K562 (cell line): ENCODE results near the gene TFPI. TPM values are rescaled to one million over a fixed set of nuclear protein-coding genes. Genes with fewer than 3 reads are reported as not detected.

Experiments used
- ATAC-seq: fragments of 200-7000 bp; cut with Tn5 transposase; 3 replicates; pipeline ENCODE4 v1.9.1; 2020; ENCODE audit warnings: moderate library complexity
- BruUV-seq: library from RNA; stranded (reverse); fragments of 400-500 nt; replicated peaks from 2 replicates; lab custom pipeline; 2021; lab: Mats Ljungman, UMichigan
- CTCF ChIA-PET: fragments of 300-600 bp; formaldehyde crosslinking; extraction: SDS; loops from one replicate; lab custom pipeline; 2021; ENCODE audit warnings: low intra/inter-chr PET ratio; lab: Yijun Ruan, JAX
- POLR2A ChIA-PET: fragments of 300-600, 350-650 bp; sonication (Branson Sonifier 250); formaldehyde crosslinking; extraction: SDS; loops from one replicate; lab custom pipeline; 2021; ENCODE audit warnings: antibody characterized with exemption, inconsistent platforms; lab: Yijun Ruan, JAX
- DNase-seq, 4 experiments: peaks; one replicate each; pipeline versions ENCODE4 v3.0.0 to v3.0.0-alpha.2; 2011 to 2018; ENCODE audit warnings: low spot score in 3 of 4, mixed read lengths in 3 of 4; ENCODE audit errors: extremely low read depth in 1 of 4
- FAIRE-seq: peaks from 2 replicates; lab custom pipeline; 2011; peaks lifted over from hg19 to GRCh38; lab: Jason Lieb, UNC
- H2AFZ ChIP-seq: 2 replicates; pipeline ENCODE4 v1.6.0; 2011; ENCODE audit warnings: low read depth, low read length, control low read depth, inconsistent platforms
- H3K27ac ChIP-seq: fragments of 200-600 bp; 3 replicates; pipeline ENCODE4 v1.8.0; 2011; ENCODE audit warnings: low read depth, mild to moderate bottlenecking, control low read depth, inconsistent platforms, low read length, moderate library complexity, mixed read lengths; ENCODE audit errors: extremely low read depth
- H3K27me3 ChIP-seq, 2 experiments: fragments of 300-600 bp in 1 of 2; 2 replicates in 1 of 2; 3 replicates in 1 of 2; pipeline versions ENCODE4 v1.6.0 to v1.8.0; 2011; ENCODE audit warnings: inconsistent platforms in 2 of 2, low read length in 2 of 2, mild to moderate bottlenecking in 1 of 2, mixed read lengths in 1 of 2, moderate library complexity in 1 of 2; ENCODE audit not compliant: control insufficient read depth in 2 of 2, insufficient read depth in 2 of 2
- H3K36me3 ChIP-seq: fragments of 300-600 bp; 3 replicates; pipeline ENCODE4 v1.8.0; 2011; ENCODE audit warnings: mild to moderate bottlenecking, low read length, inconsistent platforms; ENCODE audit not compliant: control insufficient read depth, insufficient read depth
- H3K4me1 ChIP-seq, 2 experiments: fragments of 200-600 bp in 1 of 2; replicated peaks in 1 of 2; 2 replicates in 1 of 2; 3 replicates in 1 of 2; pipeline versions ENCODE4 v1.5.1 to v1.8.0; 2011; ENCODE audit warnings: inconsistent platforms in 2 of 2, low read length in 2 of 2, mild to moderate bottlenecking in 1 of 2, mixed read lengths in 1 of 2, moderate library complexity in 1 of 2; ENCODE audit not compliant: control insufficient read depth in 2 of 2, insufficient read depth in 2 of 2
- H3K4me2 ChIP-seq: 2 replicates; pipeline ENCODE4 v1.6.1; 2011; ENCODE audit warnings: low read length, control low read depth, inconsistent platforms, mixed read lengths; ENCODE audit not compliant: insufficient read depth
- H3K4me3 ChIP-seq: fragments of 200-600 bp; sonication (generic), shearing (Covaris generic); 2 replicates; pipeline ENCODE4 v1.5.1; 2016; ENCODE audit warnings: control low read depth, inconsistent platforms
- H3K79me2 ChIP-seq: fragments of 200-600 bp; 3 replicates; pipeline ENCODE4 v1.8.0; 2011; ENCODE audit warnings: low read length, inconsistent platforms; ENCODE audit not compliant: control insufficient read depth, insufficient read depth
- H3K9ac ChIP-seq, 2 experiments: 2 replicates each; pipeline versions ENCODE4 v1.6.0 to v1.6.1; 2011; ENCODE audit warnings: low read depth in 2 of 2, low read length in 2 of 2, control low read depth in 1 of 2, inconsistent platforms in 1 of 2, mild to moderate bottlenecking in 1 of 2, mixed read lengths in 1 of 2; ENCODE audit not compliant: insufficient read depth in 1 of 2
- H3K9me1 ChIP-seq: one replicate; pipeline ENCODE4 v1.6.0; 2011; ENCODE audit warnings: inconsistent platforms, mild to moderate bottlenecking, low read length, moderate library complexity; ENCODE audit not compliant: control insufficient read depth, insufficient read depth
- H3K9me3 ChIP-seq: replicated peaks from 2 replicates; pipeline ENCODE4 v1.5.1; 2011; ENCODE audit warnings: low read depth, low read length, inconsistent platforms; ENCODE audit not compliant: control insufficient read depth, insufficient read depth
- H4K20me1 ChIP-seq: replicated peaks from 2 replicates; pipeline ENCODE4 v1.6.1; 2011; ENCODE audit warnings: low read length, inconsistent platforms, mixed read lengths; ENCODE audit not compliant: control insufficient read depth, insufficient read depth
- BACH1 ChIP-seq: fragments of 200-800 bp; sonication (Bioruptor generic); IDR thresholded peaks from 2 replicates; pipeline ENCODE4 v1.6.1; 2016; ENCODE audit warnings: missing genetic modification characterization, missing compliant biosample characterization
- BMI1 ChIP-seq: fragments of 150-350 bp; IDR thresholded peaks from 2 replicates; pipeline ENCODE4 v1.6.1; 2014; ENCODE audit warnings: low read length
- MAZ ChIP-seq, 2 experiments: fragments of 450-650 bp in 1 of 2; sonication (generic) in 1 of 2; formaldehyde crosslinking; IDR thresholded peaks in 1 of 2; conservative IDR thresholded peaks in 1 of 2; 2 replicates each; pipeline versions ENCODE4 v1.4.0 to v1.5.0; 2020; ENCODE audit warnings: mild to moderate bottlenecking in 1 of 2, missing genetic modification reagents in 1 of 2
- POLR3A ChIP-seq: IDR thresholded peaks from 2 replicates; pipeline ENCODE4 v1.6.1; 2011; ENCODE audit warnings: borderline replicate concordance, mild to moderate bottlenecking, moderate library complexity; ENCODE audit not compliant: insufficient read length, insufficient read depth; ENCODE audit errors: extremely low read depth
- RBM14 ChIP-seq: fragments of 200-400 bp; formaldehyde crosslinking; IDR thresholded peaks from 2 replicates; pipeline ENCODE4 v1.6.1; 2018; ENCODE audit warnings: low read depth, mild to moderate bottlenecking, low read length, moderate library complexity, borderline replicate concordance; ENCODE audit not compliant: insufficient read depth
- ZNF212 ChIP-seq: fragments of 450-650 bp; formaldehyde crosslinking; IDR thresholded peaks from 2 replicates; pipeline ENCODE4 v1.4.0; 2020; ENCODE audit warnings: mild to moderate bottlenecking
- ZNF253 ChIP-seq: fragments of 250-450 bp; sonication (Bioruptor Pico); conservative IDR thresholded peaks from 2 replicates; pipeline ENCODE4 v1.6.1; 2021; ENCODE audit warnings: mild to moderate bottlenecking
- ZNF699 ChIP-seq: fragments of 250-450 bp; sonication (Bioruptor Pico); IDR thresholded peaks from 2 replicates; pipeline ENCODE4 v1.8.0; 2021; ENCODE audit warnings: mild to moderate bottlenecking, moderate library complexity; ENCODE audit not compliant: insufficient replicate concordance
- WGBS: fragments of 100-300 bp; shearing (Covaris generic); methylation state at CpG from one replicate; pipeline ENCODE4 v1.1.6; 2016; ENCODE audit warnings: low coverage, mixed read lengths; ENCODE audit not compliant: insufficient coverage; ENCODE audit errors: missing lambda C conversion rate; 5-methylcytosine and 5-hydroxymethylcytosine counted together
- in situ Hi-C: fragments of 300-500 bp; cut with MboI; formaldehyde crosslinking; loops from 4 replicates; pipeline ENCODE4 v1.15.0; 2018; ENCODE audit warnings: inconsistent platforms, mixed read lengths
- intact Hi-C: fragments of 100-400 bp; cut with micrococcal nuclease; formaldehyde crosslinking; loops from 2 replicates; pipeline ENCODE4 v1.14.2; 2022
- polyA plus RNA-seq, 8 experiments: library from polyadenylated mRNA; depleted of rRNA in 4 of 8; stranded (reverse) in 5 of 8; unstranded in 3 of 8; fragments of >200 nt; fragmentation: Nextera tagmentation in 2 of 8; fragmentation: Illumina TruSeq in 1 of 8; extraction: Ambion mirVana in 2 of 8; extraction: Trizol in 1 of 8; gene quantifications; 2 replicates each; pipeline versions ENCODE4 v1.2.1 to v1.2.3, GENCODE V29; 2011 to 2014; ENCODE audit warnings: inconsistent platforms in 1 of 8, missing spikeins in 1 of 8
- total RNA-seq, 7 experiments: library from RNA; depleted of rRNA in 6 of 7; stranded (reverse); fragments of >200 nt in 6 of 7; fragmentation: Illumina TruSeq in 2 of 7; extraction: Trizol in 2 of 7; gene quantifications; 2 replicates each; pipeline versions ENCODE4 v1.2.1 to v1.2.3, GENCODE V29; 2011 to 2021; ENCODE audit warnings: low replicate concordance in 1 of 7
- TF ChIP-seq, protein P1 (sequence below): fragments of 450-650 bp; IDR thresholded peaks from 2 replicates; pipeline ENCODE4 v1.6.1; 2016; ENCODE audit warnings: mild to moderate bottlenecking, moderate library complexity
- TF ChIP-seq, protein P2 (sequence below): sonication (generic); formaldehyde crosslinking; IDR thresholded peaks from 2 replicates; pipeline ENCODE4 v1.8.0; 2022; ENCODE audit warnings: mild to moderate bottlenecking, low read depth, missing genetic modification reagents

TFPI gene
- total and polyA plus RNA-seq, 9 of the 15 experiments (the other 6 are each of a cell fraction or from before 2014, with no cell fraction given) = 53.5 to 219 (median 100) TPM

DNA sequence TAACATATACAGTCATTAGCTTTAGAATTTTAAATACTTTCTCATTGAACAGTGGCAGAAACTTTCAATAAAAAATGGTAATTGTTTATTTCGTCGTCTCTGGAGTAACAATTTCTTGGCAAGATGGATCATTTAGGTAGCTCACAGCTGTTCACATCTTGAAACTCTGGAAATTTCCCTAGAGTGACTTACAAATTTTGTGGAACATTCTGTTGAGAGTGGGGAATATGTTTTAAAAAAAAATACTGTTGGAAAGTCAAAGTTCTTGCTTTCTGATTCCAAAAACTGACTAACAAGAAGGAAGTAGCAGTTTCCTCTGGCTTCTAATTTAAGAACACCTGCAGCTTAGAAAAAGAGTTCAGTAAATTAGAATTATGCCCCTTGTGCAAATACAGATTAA lies 95.0 kb downstream of the TFPI start:
- Histone ChIP-seq H3K4me3 (no peak overlapping the region), H4K20me1 (no peaks in the 10 kb centered on the region), H2AFZ (no peak overlapping the region), H3K36me3 (no peaks in the 10 kb centered on the region), H3K27me3 (0 out of 5 replicates have a peak, but pooled peaks cover 0 to 5% of the 10 kb centered on the region in 2 experiments), H3K79me2 (no peaks in the 10 kb centered on the region), H3K4me2 (no peak overlapping the region), H3K9ac (no peak overlapping the region), H3K9me3 (no peaks in the 10 kb centered on the region), H3K27ac (no peak overlapping the region), H3K9me1 (no peaks in the 10 kb centered on the region), H3K4me1 (no peaks in the 10 kb centered on the region)
- ChIA-PET POLR2A (interaction anchor here (1.6 kb wide), 1 partner anchor 11 kb away, joined by 4 read pairs; no protein-coding TSS in a partner anchor), CTCF (no interaction called here)
- BruUV-seq = no TSS peak
- FAIRE-seq (no peak), ATAC-seq (no peak), DNase-seq (no peak)
- 29% methylated on average over 2 of the region's 2 CpGs for WGBS
- in situ Hi-C loops (no loop called here), intact Hi-C loops (loop anchor here (10.0 kb wide), 2 partner anchors 464 to 954 kb away; no protein-coding TSS in a partner anchor)
- TF ChIP-seq RBM14 = no peak
- TF ChIP-seq, protein P1, sequence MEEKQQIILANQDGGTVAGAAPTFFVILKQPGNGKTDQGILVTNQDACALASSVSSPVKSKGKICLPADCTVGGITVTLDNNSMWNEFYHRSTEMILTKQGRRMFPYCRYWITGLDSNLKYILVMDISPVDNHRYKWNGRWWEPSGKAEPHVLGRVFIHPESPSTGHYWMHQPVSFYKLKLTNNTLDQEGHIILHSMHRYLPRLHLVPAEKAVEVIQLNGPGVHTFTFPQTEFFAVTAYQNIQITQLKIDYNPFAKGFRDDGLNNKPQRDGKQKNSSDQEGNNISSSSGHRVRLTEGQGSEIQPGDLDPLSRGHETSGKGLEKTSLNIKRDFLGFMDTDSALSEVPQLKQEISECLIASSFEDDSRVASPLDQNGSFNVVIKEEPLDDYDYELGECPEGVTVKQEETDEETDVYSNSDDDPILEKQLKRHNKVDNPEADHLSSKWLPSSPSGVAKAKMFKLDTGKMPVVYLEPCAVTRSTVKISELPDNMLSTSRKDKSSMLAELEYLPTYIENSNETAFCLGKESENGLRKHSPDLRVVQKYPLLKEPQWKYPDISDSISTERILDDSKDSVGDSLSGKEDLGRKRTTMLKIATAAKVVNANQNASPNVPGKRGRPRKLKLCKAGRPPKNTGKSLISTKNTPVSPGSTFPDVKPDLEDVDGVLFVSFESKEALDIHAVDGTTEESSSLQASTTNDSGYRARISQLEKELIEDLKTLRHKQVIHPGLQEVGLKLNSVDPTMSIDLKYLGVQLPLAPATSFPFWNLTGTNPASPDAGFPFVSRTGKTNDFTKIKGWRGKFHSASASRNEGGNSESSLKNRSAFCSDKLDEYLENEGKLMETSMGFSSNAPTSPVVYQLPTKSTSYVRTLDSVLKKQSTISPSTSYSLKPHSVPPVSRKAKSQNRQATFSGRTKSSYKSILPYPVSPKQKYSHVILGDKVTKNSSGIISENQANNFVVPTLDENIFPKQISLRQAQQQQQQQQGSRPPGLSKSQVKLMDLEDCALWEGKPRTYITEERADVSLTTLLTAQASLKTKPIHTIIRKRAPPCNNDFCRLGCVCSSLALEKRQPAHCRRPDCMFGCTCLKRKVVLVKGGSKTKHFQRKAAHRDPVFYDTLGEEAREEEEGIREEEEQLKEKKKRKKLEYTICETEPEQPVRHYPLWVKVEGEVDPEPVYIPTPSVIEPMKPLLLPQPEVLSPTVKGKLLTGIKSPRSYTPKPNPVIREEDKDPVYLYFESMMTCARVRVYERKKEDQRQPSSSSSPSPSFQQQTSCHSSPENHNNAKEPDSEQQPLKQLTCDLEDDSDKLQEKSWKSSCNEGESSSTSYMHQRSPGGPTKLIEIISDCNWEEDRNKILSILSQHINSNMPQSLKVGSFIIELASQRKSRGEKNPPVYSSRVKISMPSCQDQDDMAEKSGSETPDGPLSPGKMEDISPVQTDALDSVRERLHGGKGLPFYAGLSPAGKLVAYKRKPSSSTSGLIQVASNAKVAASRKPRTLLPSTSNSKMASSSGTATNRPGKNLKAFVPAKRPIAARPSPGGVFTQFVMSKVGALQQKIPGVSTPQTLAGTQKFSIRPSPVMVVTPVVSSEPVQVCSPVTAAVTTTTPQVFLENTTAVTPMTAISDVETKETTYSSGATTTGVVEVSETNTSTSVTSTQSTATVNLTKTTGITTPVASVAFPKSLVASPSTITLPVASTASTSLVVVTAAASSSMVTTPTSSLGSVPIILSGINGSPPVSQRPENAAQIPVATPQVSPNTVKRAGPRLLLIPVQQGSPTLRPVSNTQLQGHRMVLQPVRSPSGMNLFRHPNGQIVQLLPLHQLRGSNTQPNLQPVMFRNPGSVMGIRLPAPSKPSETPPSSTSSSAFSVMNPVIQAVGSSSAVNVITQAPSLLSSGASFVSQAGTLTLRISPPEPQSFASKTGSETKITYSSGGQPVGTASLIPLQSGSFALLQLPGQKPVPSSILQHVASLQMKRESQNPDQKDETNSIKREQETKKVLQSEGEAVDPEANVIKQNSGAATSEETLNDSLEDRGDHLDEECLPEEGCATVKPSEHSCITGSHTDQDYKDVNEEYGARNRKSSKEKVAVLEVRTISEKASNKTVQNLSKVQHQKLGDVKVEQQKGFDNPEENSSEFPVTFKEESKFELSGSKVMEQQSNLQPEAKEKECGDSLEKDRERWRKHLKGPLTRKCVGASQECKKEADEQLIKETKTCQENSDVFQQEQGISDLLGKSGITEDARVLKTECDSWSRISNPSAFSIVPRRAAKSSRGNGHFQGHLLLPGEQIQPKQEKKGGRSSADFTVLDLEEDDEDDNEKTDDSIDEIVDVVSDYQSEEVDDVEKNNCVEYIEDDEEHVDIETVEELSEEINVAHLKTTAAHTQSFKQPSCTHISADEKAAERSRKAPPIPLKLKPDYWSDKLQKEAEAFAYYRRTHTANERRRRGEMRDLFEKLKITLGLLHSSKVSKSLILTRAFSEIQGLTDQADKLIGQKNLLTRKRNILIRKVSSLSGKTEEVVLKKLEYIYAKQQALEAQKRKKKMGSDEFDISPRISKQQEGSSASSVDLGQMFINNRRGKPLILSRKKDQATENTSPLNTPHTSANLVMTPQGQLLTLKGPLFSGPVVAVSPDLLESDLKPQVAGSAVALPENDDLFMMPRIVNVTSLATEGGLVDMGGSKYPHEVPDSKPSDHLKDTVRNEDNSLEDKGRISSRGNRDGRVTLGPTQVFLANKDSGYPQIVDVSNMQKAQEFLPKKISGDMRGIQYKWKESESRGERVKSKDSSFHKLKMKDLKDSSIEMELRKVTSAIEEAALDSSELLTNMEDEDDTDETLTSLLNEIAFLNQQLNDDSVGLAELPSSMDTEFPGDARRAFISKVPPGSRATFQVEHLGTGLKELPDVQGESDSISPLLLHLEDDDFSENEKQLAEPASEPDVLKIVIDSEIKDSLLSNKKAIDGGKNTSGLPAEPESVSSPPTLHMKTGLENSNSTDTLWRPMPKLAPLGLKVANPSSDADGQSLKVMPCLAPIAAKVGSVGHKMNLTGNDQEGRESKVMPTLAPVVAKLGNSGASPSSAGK = no peak
- TF ChIP-seq ZNF212 (CRISPR knock-in tag) = no peak
- TF ChIP-seq ZNF253 (CRISPR knock-in tag) = no peak
- no peak for TF ChIP-seq BACH1
- no peak for TF ChIP-seq BMI1
- TF ChIP-seq, protein P2, sequence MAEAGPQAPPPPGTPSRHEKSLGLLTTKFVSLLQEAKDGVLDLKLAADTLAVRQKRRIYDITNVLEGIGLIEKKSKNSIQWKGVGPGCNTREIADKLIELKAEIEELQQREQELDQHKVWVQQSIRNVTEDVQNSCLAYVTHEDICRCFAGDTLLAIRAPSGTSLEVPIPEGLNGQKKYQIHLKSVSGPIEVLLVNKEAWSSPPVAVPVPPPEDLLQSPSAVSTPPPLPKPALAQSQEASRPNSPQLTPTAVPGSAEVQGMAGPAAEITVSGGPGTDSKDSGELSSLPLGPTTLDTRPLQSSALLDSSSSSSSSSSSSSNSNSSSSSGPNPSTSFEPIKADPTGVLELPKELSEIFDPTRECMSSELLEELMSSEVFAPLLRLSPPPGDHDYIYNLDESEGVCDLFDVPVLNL = no peak
- TF ChIP-seq MAZ (CRISPR knock-in tag; conservative IDR thresholded peaks at IDR 0.05 in 1 of 2, IDR thresholded peaks at IDR 0.05 in 1 of 2) = no peak
- no peak for TF ChIP-seq POLR3A
- no peak for TF ChIP-seq ZNF699 (CRISPR knock-in tag)
